OCI-LY7 (cell line): ENCODE measurements around the gene STXBP5. TPM values are rescaled to one million over a fixed set of nuclear protein-coding genes. Genes with fewer than 3 reads are reported as not detected.

ENCODE experiments used
- BruUV-seq: library from RNA; stranded (reverse); fragments of 400-500 nt; replicated peaks from 2 replicates; lab custom pipeline; 2021; lab: Mats Ljungman, UMichigan
- CTCF ChIA-PET: fragments of 300-600 bp; sonication (Branson Sonifier 250); formaldehyde crosslinking; loops from one replicate; lab custom pipeline; 2022; ENCODE audit warnings: antibody characterized with exemption; ENCODE audit not compliant: unreplicated experiment; lab: Charles Lee
- POLR2A ChIA-PET: fragments of 300-600 bp; sonication (Branson Sonifier 250); formaldehyde crosslinking; loops from one replicate; lab custom pipeline; 2022; ENCODE audit warnings: antibody characterized with exemption; lab: Charles Lee
- DNase-seq: peaks from one replicate; pipeline ENCODE4 v3.0.0-alpha.2; 2015; ENCODE audit warnings: low spot score
- H2AFZ ChIP-seq: fragments of 200-600 bp; sonication (generic), shearing (Covaris generic); 2 replicates; pipeline ENCODE4 v1.6.1; 2014; ENCODE audit warnings: mild to moderate bottlenecking, antibody characterized with exemption, low read length, moderate library complexity
- H3K27ac ChIP-seq: fragments of 200-600 bp; sonication (generic); 2 replicates; pipeline ENCODE4 v1.5.1; 2014; ENCODE audit warnings: mixed run types, low read depth, mild to moderate bottlenecking, moderate library complexity, low read length, inconsistent platforms; ENCODE audit not compliant: poor library complexity, severe bottlenecking
- H3K36me3 ChIP-seq: fragments of 200-600 bp; sonication (generic); 2 replicates; pipeline ENCODE4 v1.6.1; 2014; ENCODE audit warnings: mild to moderate bottlenecking, antibody characterized with exemption, low read length, moderate library complexity, mixed read lengths; ENCODE audit not compliant: insufficient read depth
- H3K4me1 ChIP-seq: fragments of 200-600 bp; sonication (generic); 2 replicates; pipeline ENCODE4 v1.5.1; 2014; ENCODE audit warnings: mild to moderate bottlenecking, low read length; ENCODE audit not compliant: insufficient read depth, poor library complexity, severe bottlenecking
- H3K4me2 ChIP-seq: fragments of 200-600 bp; sonication (generic); 2 replicates; pipeline ENCODE4 v1.6.1; 2014; ENCODE audit warnings: mild to moderate bottlenecking, low read length
- H3K4me3 ChIP-seq: fragments of 200-600 bp; sonication (generic); 2 replicates; pipeline ENCODE4 v1.5.1; 2014; ENCODE audit warnings: mild to moderate bottlenecking, low read depth, low read length; ENCODE audit not compliant: poor library complexity, severe bottlenecking
- H3K79me2 ChIP-seq: fragments of 200-600 bp; sonication (generic); 2 replicates; pipeline ENCODE4 v1.6.1; 2016; ENCODE audit warnings: low read depth, mild to moderate bottlenecking, low read length, moderate library complexity, mixed read lengths; ENCODE audit not compliant: insufficient read depth
- H3K9me2 ChIP-seq: fragments of 200-600 bp; sonication (generic); 2 replicates; pipeline ENCODE4 v1.6.1; 2016; ENCODE audit warnings: mild to moderate bottlenecking, low read length, mixed read lengths; ENCODE audit not compliant: insufficient read depth
- H3K9me3 ChIP-seq: fragments of 200-600 bp; sonication (generic); 2 replicates; pipeline ENCODE4 v1.6.1; 2014; ENCODE audit warnings: mild to moderate bottlenecking, mixed run types, low read length, mixed read lengths
- H4K20me1 ChIP-seq: fragments of 200-600 bp; sonication (generic); 2 replicates; pipeline ENCODE4 v1.6.1; 2014; ENCODE audit warnings: mild to moderate bottlenecking, antibody characterized with exemption, low read length, moderate library complexity, mixed read lengths; ENCODE audit not compliant: insufficient read depth
- EZH2phosphoT487 ChIP-seq: fragments of 200-600 bp; sonication (generic); IDR thresholded peaks from 2 replicates; pipeline ENCODE4 v1.6.1; 2018; ENCODE audit warnings: low read depth, borderline replicate concordance, mild to moderate bottlenecking, mixed run types, antibody characterized with exemption, low read length, moderate library complexity, mixed read lengths
- intact Hi-C: fragments of 100-400 bp; cut with micrococcal nuclease; formaldehyde crosslinking; loops from one replicate; pipeline ENCODE4 v1.10.0; 2022; ENCODE audit not compliant: unreplicated experiment
- total RNA-seq, 2 experiments: library from RNA; depleted of rRNA in 1 of 2; stranded (reverse); fragments of >200 nt in 1 of 2; shearing (Covaris generic) in 1 of 2; gene quantifications; 2 replicates each; pipeline ENCODE4 v1.2.3, GENCODE V29; 2014 to 2022
- TF ChIP-seq, protein P1 (sequence below): fragments of 200-600 bp; sonication (generic); conservative IDR thresholded peaks from 2 replicates; pipeline ENCODE4 v1.5.1; 2014; ENCODE audit warnings: mild to moderate bottlenecking, antibody characterized with exemption, low read length, moderate library complexity, mixed read lengths

Gene STXBP5
- total RNA-seq, 2 experiments from 2014 or later, result 12.3 to 15.4 TPM

- ChIA-PET POLR2A (interaction anchor here (0.7 to 0.8 kb wide), 2 partner anchors 20 to 1091 kb away, joined by 3 read pairs; no protein-coding TSS in a partner anchor), CTCF (no interaction called here)
- H3K9me2 ChIP-seq, result no peaks in the 10 kb centered on the region
- no peak overlapping the region for H2AFZ ChIP-seq
- DNase-seq, result no peak
- H3K27ac ChIP-seq, result no peak overlapping the region
- TF ChIP-seq, protein P1, sequence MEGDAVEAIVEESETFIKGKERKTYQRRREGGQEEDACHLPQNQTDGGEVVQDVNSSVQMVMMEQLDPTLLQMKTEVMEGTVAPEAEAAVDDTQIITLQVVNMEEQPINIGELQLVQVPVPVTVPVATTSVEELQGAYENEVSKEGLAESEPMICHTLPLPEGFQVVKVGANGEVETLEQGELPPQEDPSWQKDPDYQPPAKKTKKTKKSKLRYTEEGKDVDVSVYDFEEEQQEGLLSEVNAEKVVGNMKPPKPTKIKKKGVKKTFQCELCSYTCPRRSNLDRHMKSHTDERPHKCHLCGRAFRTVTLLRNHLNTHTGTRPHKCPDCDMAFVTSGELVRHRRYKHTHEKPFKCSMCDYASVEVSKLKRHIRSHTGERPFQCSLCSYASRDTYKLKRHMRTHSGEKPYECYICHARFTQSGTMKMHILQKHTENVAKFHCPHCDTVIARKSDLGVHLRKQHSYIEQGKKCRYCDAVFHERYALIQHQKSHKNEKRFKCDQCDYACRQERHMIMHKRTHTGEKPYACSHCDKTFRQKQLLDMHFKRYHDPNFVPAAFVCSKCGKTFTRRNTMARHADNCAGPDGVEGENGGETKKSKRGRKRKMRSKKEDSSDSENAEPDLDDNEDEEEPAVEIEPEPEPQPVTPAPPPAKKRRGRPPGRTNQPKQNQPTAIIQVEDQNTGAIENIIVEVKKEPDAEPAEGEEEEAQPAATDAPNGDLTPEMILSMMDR, result no peak
- no peak for TF ChIP-seq EZH2phosphoT487
- no peak overlapping the region for H3K4me2 ChIP-seq
- no peaks in the 10 kb centered on the region for H4K20me1 ChIP-seq
- intact Hi-C loops, result no loop called here
- H3K4me3 ChIP-seq, result no peak overlapping the region
- no peaks in the 10 kb centered on the region for H3K36me3 ChIP-seq
- no peaks in the 10 kb centered on the region for H3K4me1 ChIP-seq
- H3K79me2 ChIP-seq, result no peaks in the 10 kb centered on the region
- BruUV-seq, result no TSS peak
- H3K9me3 ChIP-seq, result no peaks in the 10 kb centered on the region
Measured at GRCh38 chr6:147361311-147361981, 157.2 kb downstream of the STXBP5 start.

DNA sequence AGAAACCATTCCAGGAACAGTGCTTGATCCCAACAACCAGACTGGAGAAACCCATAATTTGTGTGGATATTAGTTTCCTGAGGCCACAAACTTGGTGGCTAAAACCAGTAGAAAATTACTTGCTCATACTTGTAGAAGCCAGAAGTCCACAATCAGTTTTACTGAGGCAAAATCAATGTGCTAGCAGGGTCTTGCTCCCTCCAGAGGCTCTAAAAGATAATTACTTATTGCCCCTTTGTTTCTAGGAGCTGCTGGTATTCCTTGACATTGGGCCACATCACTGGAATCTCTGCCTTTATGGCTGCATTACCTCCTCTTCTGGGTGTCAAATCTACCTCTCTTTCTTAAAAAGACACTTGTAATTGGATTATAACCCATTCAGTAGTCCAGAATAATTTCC lies 162.1 kb downstream of the STXBP5 start:
- Histone ChIP-seq H3K4me1 (no peaks in the 10 kb centered on the region), H3K27ac (no peak overlapping the region), H4K20me1 (no peaks in the 10 kb centered on the region), H3K4me2 (no peak overlapping the region), H3K9me3 (no peaks in the 10 kb centered on the region), H3K36me3 (no peaks in the 10 kb centered on the region), H3K79me2 (no peaks in the 10 kb centered on the region), H2AFZ (no peak overlapping the region), H3K4me3 (no peak overlapping the region), H3K9me2 (no peaks in the 10 kb centered on the region)
- TF ChIP-seq, protein P1, result no peak
- TF ChIP-seq EZH2phosphoT487, result no peak
- intact Hi-C loops, result no loop called here
- ChIA-PET CTCF (no interaction called here), POLR2A (interaction anchor here (0.6 to 0.8 kb wide), 2 partner anchors 29 to 35 kb away, joined by 3 read pairs; no protein-coding TSS in a partner anchor)
- DNase-seq, result no peak
- BruUV-seq, result no TSS peak

GRCh38 chr6:147371325-147371724 lies 167.1 kb downstream of the STXBP5 start:
- ChIA-PET CTCF (no interaction called here), POLR2A (no interaction called here)
- H3K4me3 ChIP-seq, result no peak overlapping the region

More at GRCh38 chr6:147371325-147371724, 167.1 kb downstream of the STXBP5 start:
- no peak overlapping the region for H3K4me2 ChIP-seq
- H3K9me3 ChIP-seq, result no peaks in the 10 kb centered on the region
- H3K9me2 ChIP-seq, result no peaks in the 10 kb centered on the region
- DNase-seq, result no peak
- H3K27ac ChIP-seq, result no peak overlapping the region
- TF ChIP-seq, protein P1, result no peak
- no peak for TF ChIP-seq EZH2phosphoT487
- no peaks in the 10 kb centered on the region for H3K4me1 ChIP-seq
- no peaks in the 10 kb centered on the region for H3K36me3 ChIP-seq
- H2AFZ ChIP-seq, result no peak overlapping the region
- intact Hi-C loops, result no loop called here
- H4K20me1 ChIP-seq, result no peaks in the 10 kb centered on the region
- no TSS peak for BruUV-seq
- H3K79me2 ChIP-seq, result no peaks in the 10 kb centered on the region
